BLaER1 treated with 17β-estradiol and CSF1 and Interleukin-3, amounts not matched to agents 10 nM and 100 nM (cell line): Measurements from ENCODE around the gene SUFU.
A peak's percentile ranks its signal among the peaks of the same experiment; 100 is the strongest.

Experiments used
- H3K27ac ChIP-seq, 11 experiments: shearing (Covaris generic); formaldehyde crosslinking; 2 replicates each; pipeline ENCODE4 v1.8.1; 2022
- H3K27me3 ChIP-seq, 11 experiments: shearing (Covaris generic); formaldehyde crosslinking; 2 replicates each; pipeline ENCODE4 v1.8.1; 2022
- H3K36me3 ChIP-seq, 11 experiments: shearing (Covaris generic); formaldehyde crosslinking; 2 replicates each; pipeline ENCODE4 v1.8.1; 2022
- H3K4me1 ChIP-seq, 10 experiments: shearing (Covaris generic); formaldehyde crosslinking; 2 replicates each; pipeline ENCODE4 v1.8.1; 2022
- H3K4me2 ChIP-seq, 11 experiments: shearing (Covaris generic); formaldehyde crosslinking; 2 replicates each; pipeline ENCODE4 v1.8.1; 2022
- H3K4me3 ChIP-seq, 10 experiments: shearing (Covaris generic); formaldehyde crosslinking; 2 replicates each; pipeline ENCODE4 v1.8.1; 2022
- H3K9ac ChIP-seq, 11 experiments: shearing (Covaris generic); formaldehyde crosslinking; 2 replicates each; pipeline ENCODE4 v1.8.1; 2022
- H3K9me3 ChIP-seq, 11 experiments: shearing (Covaris generic); formaldehyde crosslinking; replicated peaks in 1 of 11; 2 replicates each; pipeline ENCODE4 v1.8.1; 2022
- H4K20me1 ChIP-seq, 11 experiments: shearing (Covaris generic); formaldehyde crosslinking; 2 replicates each; pipeline ENCODE4 v1.8.1; 2022
- Cebpa-rat ChIP-seq, 11 experiments: shearing (Covaris generic); IDR thresholded peaks; 2 replicates each; pipeline ENCODE4 v1.8.1; 2022

Gene SUFU

GRCh38 chr10:102502337-102503151 lies 1.2 kb upstream of the SUFU start, which contains the start of gene ACTR1A:
ACTR1A (minus strand) TSS chr10:102502712; CDS start chr10:102502647, 65 bp downstream.
- Histone ChIP-seq H3K4me3 (peak within 1 kb of the TSS; percentile 79 to 93 (median 84)), H3K9me3 (no peaks in the 10 kb centered on the region), H3K36me3 (peaks cover 0 to 36% (median 15%) of the 10 kb centered on the region in 11 experiments; a peak in 14 of 22 replicates), H3K4me2 (peak within 1 kb of the TSS; percentile 88 to 98 (median 92)), H3K27me3 (no peaks in the 10 kb centered on the region), H3K9ac (peak within 1 kb of the TSS; percentile 85 to 93 (median 88)), H3K27ac (peak within 1 kb of the TSS; percentile 76 to 90 (median 86)), H4K20me1 (peaks cover 60 to 76% (median 71%) of the 10 kb centered on the region in 11 experiments), H3K4me1 (peaks cover 43 to 69% (median 55%) of the 10 kb centered on the region in 10 experiments)
- no peak for TF ChIP-seq Cebpa-rat (IDR thresholded peaks at IDR 0.05)

DNA sequence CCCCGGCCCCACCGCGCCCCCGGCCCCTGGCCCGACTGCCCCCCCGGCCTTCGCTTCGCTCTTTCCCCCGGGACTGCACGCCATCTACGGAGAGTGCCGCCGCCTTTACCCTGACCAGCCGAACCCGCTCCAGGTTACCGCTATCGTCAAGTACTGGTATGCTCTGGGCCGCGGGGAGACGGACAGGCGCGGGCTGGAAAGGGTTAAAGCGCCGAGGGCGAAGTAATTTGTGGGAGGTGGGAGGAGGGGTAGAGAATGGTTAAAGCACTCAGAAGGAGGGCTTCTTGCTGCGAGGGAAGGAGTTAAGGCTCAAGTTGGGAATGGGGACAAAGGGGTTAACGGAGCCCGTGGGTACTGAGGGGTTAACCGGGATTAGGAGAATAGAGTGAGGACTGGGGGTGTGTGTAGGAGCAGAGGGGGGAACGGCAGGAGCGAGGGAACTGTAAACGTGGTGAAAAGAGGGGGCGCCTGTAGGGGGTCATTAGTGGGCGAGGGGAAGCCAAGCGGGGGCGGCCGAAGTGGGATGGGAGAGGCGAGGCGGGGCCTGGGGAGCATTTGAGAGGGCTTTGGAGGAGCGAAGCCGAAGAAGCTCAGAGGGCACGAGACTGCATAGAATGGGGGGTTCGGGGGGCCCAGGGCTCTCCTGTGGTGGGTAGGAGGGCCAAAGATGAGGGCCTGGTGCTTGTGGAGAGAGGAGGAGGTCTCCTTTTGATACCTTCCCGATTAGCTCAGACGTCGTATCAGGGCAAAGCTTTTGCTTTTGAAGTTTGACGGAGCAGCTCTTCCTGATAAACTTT lies 605 bp downstream of the SUFU start:
- H3K4me1 ChIP-seq, result peaks cover 61 to 72% (median 69%) of the 10 kb centered on the region in 10 experiments
- H3K27ac ChIP-seq, result peak overlapping the region; percentile 52 to 76 (median 69)

DNA sequence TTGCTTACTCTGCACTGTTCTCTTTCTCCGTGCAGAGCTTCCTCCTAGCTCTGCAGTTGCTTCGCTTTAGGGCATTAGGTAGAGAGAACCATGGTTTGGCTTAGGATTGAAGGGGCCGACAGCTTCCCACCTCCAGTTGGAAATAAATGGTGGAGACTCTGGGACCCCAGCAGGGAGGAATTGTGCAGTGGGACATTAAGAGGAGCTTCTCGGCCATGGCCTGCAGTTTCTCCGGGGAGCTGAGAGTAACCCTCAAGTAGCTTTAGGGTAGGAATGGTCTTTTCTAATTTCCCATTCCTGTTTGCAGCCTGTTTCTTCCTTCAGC lies 1.2 kb downstream of the SUFU start:
- Histone ChIP-seq H3K4me1 (peaks cover 62 to 72% (median 69%) of the 10 kb centered on the region in 10 experiments), H3K27me3 (no peaks in the 10 kb centered on the region), H3K27ac (peak overlapping the region in 9 of 11 experiments; percentile 52 to 76 (median 70); a peak in 14 of 22 replicates), H3K9me3 (no peaks in the 10 kb centered on the region), H3K4me3 (peak overlapping the region; percentile 79 to 91 (median 86)), H3K4me2 (peak overlapping the region; percentile 81 to 99 (median 96)), H3K36me3 (peaks cover 11 to 39% (median 26%) of the 10 kb centered on the region in 11 experiments; a peak in 21 of 22 replicates), H4K20me1 (peaks cover 52 to 76% (median 67%) of the 10 kb centered on the region in 11 experiments), H3K9ac (peak overlapping the region; percentile 71 to 92 (median 85); a peak in 21 of 22 replicates)
- TF ChIP-seq Cebpa-rat (IDR thresholded peaks at IDR 0.05), result no peak

More for the DNA sequence above, 605 bp downstream of the SUFU start:
- peaks cover 7 to 39% (median 21%) of the 10 kb centered on the region in 11 experiments; a peak in 20 of 22 replicates for H3K36me3 ChIP-seq
- peak overlapping the region; percentile 71 to 92 (median 85) for H3K9ac ChIP-seq
- no peaks in the 10 kb centered on the region for H3K27me3 ChIP-seq
- peaks cover 58 to 76% (median 71%) of the 10 kb centered on the region in 11 experiments for H4K20me1 ChIP-seq
- peak overlapping the region; percentile 79 to 91 (median 86) for H3K4me3 ChIP-seq
- H3K4me2 ChIP-seq, result peak overlapping the region; percentile 81 to 99 (median 96)
- no peak for TF ChIP-seq Cebpa-rat (IDR thresholded peaks at IDR 0.05)
- H3K9me3 ChIP-seq, result no peaks in the 10 kb centered on the region

DNA sequence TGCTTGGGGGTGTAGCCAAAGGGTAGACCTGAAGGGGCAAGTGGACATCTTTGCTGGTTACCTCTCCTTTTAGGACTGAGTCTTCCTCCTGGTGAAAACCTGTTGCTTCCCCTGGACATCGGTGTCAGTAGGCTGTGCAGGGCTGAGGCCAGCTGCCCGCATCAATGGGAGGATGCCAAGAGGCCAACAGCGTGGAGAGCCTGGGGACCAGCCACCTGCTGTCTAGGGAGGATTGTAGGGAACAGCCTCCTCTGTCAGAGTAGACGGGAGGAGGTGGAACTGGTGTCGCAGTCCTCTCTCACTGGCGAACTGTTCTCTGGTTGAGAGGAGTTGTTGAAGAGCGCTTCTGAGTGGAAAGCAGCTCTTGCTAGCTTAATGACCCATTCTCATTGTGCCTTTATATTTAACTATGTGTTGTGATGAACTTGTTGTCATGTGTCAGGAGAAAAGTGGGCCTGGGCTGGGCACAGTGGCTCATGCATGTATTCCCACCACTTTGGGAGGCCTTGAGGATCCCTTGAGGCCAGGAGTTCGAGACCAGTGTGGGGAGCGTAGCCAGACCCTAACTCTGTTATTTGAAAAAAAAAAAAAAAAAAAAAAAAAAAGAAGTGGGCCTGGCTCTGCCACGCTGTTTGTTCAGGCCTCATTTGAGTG lies 1.8 kb downstream of the SUFU start:
- Histone ChIP-seq H3K4me3 (peak overlapping the region; percentile 79 to 91 (median 86)), H3K4me1 (peaks cover 63 to 74% (median 67%) of the 10 kb centered on the region in 10 experiments), H3K36me3 (peaks cover 16 to 45% (median 30%) of the 10 kb centered on the region in 11 experiments; a peak in 21 of 22 replicates), H3K27me3 (no peaks in the 10 kb centered on the region), H3K9ac (peak overlapping the region in 10 of 11 experiments; percentile 7 to 92 (median 85); a peak in 15 of 22 replicates), H3K27ac (no peak overlapping the region), H4K20me1 (peaks cover 48 to 70% (median 63%) of the 10 kb centered on the region in 11 experiments), H3K9me3 (no peaks in the 10 kb centered on the region), H3K4me2 (peak overlapping the region; percentile 81 to 99 (median 96))
- TF ChIP-seq Cebpa-rat (IDR thresholded peaks at IDR 0.05), result no peak

DNA sequence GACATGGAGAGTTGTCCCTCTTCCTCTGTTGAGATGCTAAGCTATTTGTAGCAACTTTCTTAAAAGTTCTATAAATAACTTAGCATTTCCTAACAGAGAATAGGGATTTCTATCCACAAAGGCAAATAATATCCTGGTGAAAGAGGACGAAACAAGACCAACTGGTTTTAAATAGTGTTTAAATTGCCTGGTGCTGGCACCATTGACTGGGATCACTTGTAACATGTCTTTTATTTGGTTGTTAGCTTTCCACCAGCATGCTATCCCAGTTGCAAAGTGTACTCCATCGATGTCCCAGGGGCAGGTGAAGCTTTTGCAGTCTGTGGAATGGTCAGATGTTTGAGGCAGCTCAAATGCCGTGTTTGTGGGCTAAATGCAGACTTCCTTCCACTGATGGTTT lies 3.7 kb downstream of the SUFU start:
- no peaks in the 10 kb centered on the region for H3K9me3 ChIP-seq
- peaks cover 36 to 74% (median 60%) of the 10 kb centered on the region in 11 experiments for H4K20me1 ChIP-seq
- H3K4me1 ChIP-seq, result peaks cover 71 to 83% (median 77%) of the 10 kb centered on the region in 10 experiments
- no peak overlapping the region for H3K27ac ChIP-seq
- no peaks in the 10 kb centered on the region for H3K27me3 ChIP-seq
- H3K36me3 ChIP-seq, result peaks cover 23 to 64% (median 46%) of the 10 kb centered on the region in 11 experiments
- no peak overlapping the region for H3K4me3 ChIP-seq
- H3K9ac ChIP-seq, result no peak overlapping the region
- no peak for TF ChIP-seq Cebpa-rat (IDR thresholded peaks at IDR 0.05)
- H3K4me2 ChIP-seq, result peak overlapping the region; percentile 66 to 99 (median 82)

- peaks cover 36 to 84% (median 60%) of the 10 kb centered on the region in 11 experiments for H4K20me1 ChIP-seq
- TF ChIP-seq Cebpa-rat (IDR thresholded peaks at IDR 0.05), result no peak
- no peak overlapping the region for H3K4me3 ChIP-seq
- peak overlapping the region; percentile 66 to 99 (median 82) for H3K4me2 ChIP-seq
- H3K27ac ChIP-seq, result peak overlapping the region in 2 of 11 experiments; percentile 28 to 51; a peak in 1 of 22 replicates
- peaks cover 33 to 74% (median 55%) of the 10 kb centered on the region in 11 experiments for H3K36me3 ChIP-seq
- no peaks in the 10 kb centered on the region for H3K9me3 ChIP-seq
- H3K9ac ChIP-seq, result peak overlapping the region in 3 of 11 experiments; percentile 16 to 30 (median 21); a peak in 1 of 22 replicates
- no peaks in the 10 kb centered on the region for H3K27me3 ChIP-seq
- H3K4me1 ChIP-seq, result peaks cover 67 to 78% (median 73%) of the 10 kb centered on the region in 10 experiments
Measured at GRCh38 chr10:102508506-102508905, 4.7 kb downstream of the SUFU start.

DNA sequence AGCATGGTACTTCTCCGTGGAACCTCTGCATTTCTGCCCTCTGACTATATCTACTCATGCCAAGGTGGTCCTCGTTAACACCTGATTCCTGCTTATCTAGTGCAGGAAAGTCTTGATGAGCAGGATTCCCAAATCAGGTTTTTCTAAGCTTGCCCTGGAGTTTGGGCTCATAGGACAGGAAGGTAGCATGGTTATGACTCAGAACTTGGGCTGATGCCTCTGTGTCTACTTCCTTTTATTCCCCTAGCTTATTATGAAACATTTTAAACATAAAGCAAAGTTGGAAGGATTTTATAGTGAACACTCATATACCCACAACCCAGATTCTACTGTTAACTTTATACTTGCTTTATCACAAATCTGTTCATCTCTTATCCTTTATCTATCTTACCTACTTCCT lies 5.6 kb downstream of the SUFU start:
- Histone ChIP-seq H3K9ac (peak overlapping the region in 1 of 11 experiments; percentile 47; a peak in 3 of 22 replicates), H3K4me2 (peak overlapping the region; percentile 66 to 99 (median 82)), H3K27ac (peak overlapping the region in 5 of 11 experiments; percentile 19 to 63 (median 51); a peak in 8 of 22 replicates), H3K36me3 (peaks cover 42 to 82% (median 64%) of the 10 kb centered on the region in 11 experiments), H3K27me3 (no peaks in the 10 kb centered on the region), H4K20me1 (peaks cover 36 to 92% (median 58%) of the 10 kb centered on the region in 11 experiments), H3K4me3 (peak overlapping the region in 3 of 10 experiments; percentile 0 to 19 (median 15); a peak in 2 of 20 replicates), H3K4me1 (peaks cover 67 to 77% (median 73%) of the 10 kb centered on the region in 10 experiments), H3K9me3 (no peaks in the 10 kb centered on the region)
- TF ChIP-seq Cebpa-rat (IDR thresholded peaks at IDR 0.05), result no peak
